ENCODE results near the gene CHD1.

DNA sequence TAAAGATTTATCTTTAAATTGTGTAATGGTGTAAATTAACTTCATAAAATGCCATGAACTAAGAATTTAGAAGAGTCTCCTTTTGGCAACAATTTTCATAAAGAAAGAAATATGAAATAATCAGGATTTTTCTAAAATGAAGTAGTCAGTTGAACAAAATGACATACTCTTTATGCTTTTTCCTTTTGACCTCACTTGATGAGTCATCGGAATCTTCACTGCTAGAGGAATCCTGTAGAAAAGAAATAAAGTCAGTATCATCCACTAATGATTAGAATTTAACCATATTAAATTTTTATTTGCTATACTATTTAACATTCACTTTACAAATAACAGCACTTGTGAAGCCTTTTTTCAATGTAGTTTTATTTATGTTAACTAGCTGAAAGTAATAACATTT, 26.1 kb downstream of the CHD1 start:
- TF ChIP-seq FOS (IDR thresholded peaks at IDR 0.05; ENCODE audit: extremely low read depth, insufficient read length) (no peak), POLR2A (conservative IDR thresholded peaks at IDR 0.05) (no peak)
- TF ChIP-seq, protein P1, sequence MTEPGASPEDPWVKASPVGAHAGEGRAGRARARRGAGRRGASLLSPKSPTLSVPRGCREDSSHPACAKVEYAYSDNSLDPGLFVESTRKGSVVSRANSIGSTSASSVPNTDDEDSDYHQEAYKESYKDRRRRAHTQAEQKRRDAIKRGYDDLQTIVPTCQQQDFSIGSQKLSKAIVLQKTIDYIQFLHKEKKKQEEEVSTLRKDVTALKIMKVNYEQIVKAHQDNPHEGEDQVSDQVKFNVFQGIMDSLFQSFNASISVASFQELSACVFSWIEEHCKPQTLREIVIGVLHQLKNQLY (CRISPR knock-in tag; conservative IDR thresholded peaks at IDR 0.05) = no peak
- TF ChIP-seq, protein P2, sequence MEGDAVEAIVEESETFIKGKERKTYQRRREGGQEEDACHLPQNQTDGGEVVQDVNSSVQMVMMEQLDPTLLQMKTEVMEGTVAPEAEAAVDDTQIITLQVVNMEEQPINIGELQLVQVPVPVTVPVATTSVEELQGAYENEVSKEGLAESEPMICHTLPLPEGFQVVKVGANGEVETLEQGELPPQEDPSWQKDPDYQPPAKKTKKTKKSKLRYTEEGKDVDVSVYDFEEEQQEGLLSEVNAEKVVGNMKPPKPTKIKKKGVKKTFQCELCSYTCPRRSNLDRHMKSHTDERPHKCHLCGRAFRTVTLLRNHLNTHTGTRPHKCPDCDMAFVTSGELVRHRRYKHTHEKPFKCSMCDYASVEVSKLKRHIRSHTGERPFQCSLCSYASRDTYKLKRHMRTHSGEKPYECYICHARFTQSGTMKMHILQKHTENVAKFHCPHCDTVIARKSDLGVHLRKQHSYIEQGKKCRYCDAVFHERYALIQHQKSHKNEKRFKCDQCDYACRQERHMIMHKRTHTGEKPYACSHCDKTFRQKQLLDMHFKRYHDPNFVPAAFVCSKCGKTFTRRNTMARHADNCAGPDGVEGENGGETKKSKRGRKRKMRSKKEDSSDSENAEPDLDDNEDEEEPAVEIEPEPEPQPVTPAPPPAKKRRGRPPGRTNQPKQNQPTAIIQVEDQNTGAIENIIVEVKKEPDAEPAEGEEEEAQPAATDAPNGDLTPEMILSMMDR (IDR thresholded peaks at IDR 0.05 in 2 of 3, conservative IDR thresholded peaks at IDR 0.05 in 1 of 3; ENCODE audit: insufficient read depth in 2 of 3, low read depth in 1 of 3, low read length in 3 of 3) = no peak
